SU-DHL-6 (cell line): ENCODE results near the gene RGS11.

Experiments
- CTCF ChIP-seq: fragments of 200-600 bp; sonication (generic); IDR thresholded peaks from one replicate; pipeline ENCODE4 v1.5.1; 2017; ENCODE audit warnings: antibody characterized with exemption, mild to moderate bottlenecking, low read length, moderate library complexity; ENCODE audit not compliant: insufficient read depth, poor library complexity, severe bottlenecking
- EZH2phosphoT487 ChIP-seq: fragments of 200-600 bp; sonication (generic), shearing (Covaris generic); conservative IDR thresholded peaks from 2 replicates; pipeline ENCODE4 v1.6.1; 2018; ENCODE audit warnings: mild to moderate bottlenecking, antibody characterized with exemption, low read length, moderate library complexity, mixed read lengths

- TF ChIP-seq CTCF = no peak
- no peak for TF ChIP-seq EZH2phosphoT487
Measured at GRCh38 chr16:272633-273546, 2.9 kb downstream of the RGS11 start.
